Ovary (tissue), 3 donors: ENCODE measurements around the gene GPR162.

Source experiments
- EP300 ChIP-seq: sonication (generic); formaldehyde crosslinking; IDR thresholded peaks from one replicate; pipeline ENCODE4 v1.6.1; 2017; ENCODE audit warnings: antibody characterized with exemption
- TF ChIP-seq, protein P1 (sequence below), 3 donors: fragments of 450-650 bp in 2 of 3; fragments of 200-600 bp in 1 of 3; IDR thresholded peaks; one replicate each; pipeline versions ENCODE4 v1.5.1 to v1.8.0; 2016 to 2022; ENCODE audit warnings: antibody characterized with exemption in 3 of 3, mild to moderate bottlenecking in 1 of 3
- donor health status: DM: no; HTN: no; CAD: no.

DNA sequence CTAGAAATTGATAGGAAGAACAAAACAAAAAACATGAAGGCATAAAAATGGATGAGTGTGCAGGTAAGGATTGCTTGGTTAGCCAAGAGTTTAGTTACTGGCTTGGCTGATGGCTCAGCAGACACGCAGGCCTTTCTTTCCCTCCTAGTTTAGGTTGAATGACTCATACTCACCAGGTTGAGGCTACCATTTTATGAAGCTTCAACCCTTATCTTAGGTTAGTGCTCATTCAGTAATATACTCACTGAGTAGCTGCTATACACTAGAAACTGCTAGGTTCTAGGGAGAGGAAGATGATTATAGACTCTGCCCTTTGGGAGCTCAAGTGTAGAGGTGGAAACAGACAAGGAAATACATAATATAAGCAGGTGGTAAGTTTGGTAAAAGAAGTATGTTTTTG, 12.6 kb downstream of the GPR162 start:
- TF ChIP-seq, protein P1, sequence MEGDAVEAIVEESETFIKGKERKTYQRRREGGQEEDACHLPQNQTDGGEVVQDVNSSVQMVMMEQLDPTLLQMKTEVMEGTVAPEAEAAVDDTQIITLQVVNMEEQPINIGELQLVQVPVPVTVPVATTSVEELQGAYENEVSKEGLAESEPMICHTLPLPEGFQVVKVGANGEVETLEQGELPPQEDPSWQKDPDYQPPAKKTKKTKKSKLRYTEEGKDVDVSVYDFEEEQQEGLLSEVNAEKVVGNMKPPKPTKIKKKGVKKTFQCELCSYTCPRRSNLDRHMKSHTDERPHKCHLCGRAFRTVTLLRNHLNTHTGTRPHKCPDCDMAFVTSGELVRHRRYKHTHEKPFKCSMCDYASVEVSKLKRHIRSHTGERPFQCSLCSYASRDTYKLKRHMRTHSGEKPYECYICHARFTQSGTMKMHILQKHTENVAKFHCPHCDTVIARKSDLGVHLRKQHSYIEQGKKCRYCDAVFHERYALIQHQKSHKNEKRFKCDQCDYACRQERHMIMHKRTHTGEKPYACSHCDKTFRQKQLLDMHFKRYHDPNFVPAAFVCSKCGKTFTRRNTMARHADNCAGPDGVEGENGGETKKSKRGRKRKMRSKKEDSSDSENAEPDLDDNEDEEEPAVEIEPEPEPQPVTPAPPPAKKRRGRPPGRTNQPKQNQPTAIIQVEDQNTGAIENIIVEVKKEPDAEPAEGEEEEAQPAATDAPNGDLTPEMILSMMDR (IDR thresholded peaks at IDR 0.05): no peak
- no peak for TF ChIP-seq EP300
